ENCODE data around the gene RPGR. TPM values are rescaled to one million over a fixed set of nuclear protein-coding genes. Genes with fewer than 3 reads are reported as not detected.

RPGR gene
- total RNA-seq (2014; rRNA removed; shearing (Covaris generic)), result 10.5 and 15.3 TPM in 2 replicates
- polyA plus RNA-seq (2015; cell fraction: cytosol; rRNA removed), result 7.8 and 15.4 TPM in 2 replicates
- 23.4 and 38.0 TPM in 2 replicates for polyA plus RNA-seq (2015; cell fraction: nucleus; rRNA removed)

GRCh38 chrX:38327007-38327774, at the start of gene RPGR:
Gene RPGR (minus strand): TSS chrX:38327509. CDS start chrX:38327367, 142 bp downstream.
- in situ Hi-C loops (cut with HindIII; ENCODE audit: low pct_unique_long_range_greater_than_20kb, low sequenced_read_pairs), result no loop called here

GRCh38 chrX:38376747-38377146, 49.4 kb upstream of the RPGR start:
- DNase-seq (ENCODE audit: low read depth, low spot score), result no peak
- in situ Hi-C loops (cut with HindIII; ENCODE audit: low pct_unique_long_range_greater_than_20kb, low sequenced_read_pairs), result no loop called here

More at GRCh38 chrX:38327007-38327774, at the start of gene RPGR:
- DNase-seq (ENCODE audit: low read depth, low spot score), result peak; percentile 91

DNA sequence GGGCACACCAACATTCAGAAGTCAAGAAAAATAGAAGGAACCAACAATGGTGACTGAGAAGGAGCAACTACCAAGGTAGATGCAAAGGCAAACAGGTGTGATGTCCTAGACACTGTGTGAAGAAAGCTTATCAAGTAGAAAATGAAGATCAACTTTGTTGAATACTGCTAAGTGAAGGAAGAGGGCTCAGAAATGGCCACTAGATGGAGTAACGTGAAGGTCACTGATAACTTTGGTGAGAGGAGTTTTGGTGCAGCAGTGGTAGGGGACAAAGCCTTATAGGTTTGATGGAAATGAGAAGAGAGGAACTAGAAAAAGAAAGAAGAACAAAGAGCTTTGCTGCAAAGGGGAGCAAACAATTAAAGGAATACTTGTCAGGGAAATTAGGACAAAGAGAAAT, 48.6 kb upstream of the RPGR start:
- peak; percentile 40 for DNase-seq (ENCODE audit: low read depth, low spot score)
- in situ Hi-C loops (cut with HindIII; ENCODE audit: low pct_unique_long_range_greater_than_20kb, low sequenced_read_pairs), result no loop called here

GRCh38 chrX:38374431-38374830, 47.1 kb upstream of the RPGR start:
- DNase-seq (ENCODE audit: low read depth, low spot score), result no peak
- in situ Hi-C loops (cut with HindIII; ENCODE audit: low pct_unique_long_range_greater_than_20kb, low sequenced_read_pairs), result no loop called here

DNA sequence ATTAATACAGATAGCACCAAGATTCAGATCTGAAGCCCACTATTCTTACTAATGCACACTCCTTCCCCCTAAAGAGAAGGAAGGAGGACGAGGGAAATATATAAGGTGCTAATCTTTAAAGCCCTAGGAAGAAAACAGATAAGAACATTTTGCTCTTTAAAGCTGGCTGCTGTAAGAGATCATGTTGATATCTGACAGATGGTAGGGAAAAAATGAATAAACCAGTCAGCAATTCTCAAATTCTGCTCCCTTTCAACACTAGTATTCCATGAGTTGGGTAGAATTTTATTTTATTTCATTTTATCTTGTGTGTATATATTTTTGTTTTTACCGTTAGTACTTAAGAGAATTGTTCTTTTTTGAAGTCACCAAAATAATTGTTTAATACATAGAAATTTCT, 44.3 kb upstream of the RPGR start:
- in situ Hi-C loops (cut with HindIII; ENCODE audit: low pct_unique_long_range_greater_than_20kb, low sequenced_read_pairs), result no loop called here
- DNase-seq (ENCODE audit: low read depth, low spot score), result no peak

GRCh38 chrX:38368774-38369173, 41.5 kb upstream of the RPGR start:
- in situ Hi-C loops (cut with HindIII; ENCODE audit: low pct_unique_long_range_greater_than_20kb, low sequenced_read_pairs), result no loop called here
- no peak for DNase-seq (ENCODE audit: low read depth, low spot score)

- no peak for DNase-seq (ENCODE audit: low read depth, low spot score)
- in situ Hi-C loops (cut with HindIII; ENCODE audit: low pct_unique_long_range_greater_than_20kb, low sequenced_read_pairs), result no loop called here
Observed at GRCh38 chrX:38365954-38366353, 38.6 kb upstream of the RPGR start.

GRCh38 chrX:38363046-38363445, 35.7 kb upstream of the RPGR start:
- in situ Hi-C loops (cut with HindIII; ENCODE audit: low pct_unique_long_range_greater_than_20kb, low sequenced_read_pairs), result no loop called here
- no peak for DNase-seq (ENCODE audit: low read depth, low spot score)

DNA sequence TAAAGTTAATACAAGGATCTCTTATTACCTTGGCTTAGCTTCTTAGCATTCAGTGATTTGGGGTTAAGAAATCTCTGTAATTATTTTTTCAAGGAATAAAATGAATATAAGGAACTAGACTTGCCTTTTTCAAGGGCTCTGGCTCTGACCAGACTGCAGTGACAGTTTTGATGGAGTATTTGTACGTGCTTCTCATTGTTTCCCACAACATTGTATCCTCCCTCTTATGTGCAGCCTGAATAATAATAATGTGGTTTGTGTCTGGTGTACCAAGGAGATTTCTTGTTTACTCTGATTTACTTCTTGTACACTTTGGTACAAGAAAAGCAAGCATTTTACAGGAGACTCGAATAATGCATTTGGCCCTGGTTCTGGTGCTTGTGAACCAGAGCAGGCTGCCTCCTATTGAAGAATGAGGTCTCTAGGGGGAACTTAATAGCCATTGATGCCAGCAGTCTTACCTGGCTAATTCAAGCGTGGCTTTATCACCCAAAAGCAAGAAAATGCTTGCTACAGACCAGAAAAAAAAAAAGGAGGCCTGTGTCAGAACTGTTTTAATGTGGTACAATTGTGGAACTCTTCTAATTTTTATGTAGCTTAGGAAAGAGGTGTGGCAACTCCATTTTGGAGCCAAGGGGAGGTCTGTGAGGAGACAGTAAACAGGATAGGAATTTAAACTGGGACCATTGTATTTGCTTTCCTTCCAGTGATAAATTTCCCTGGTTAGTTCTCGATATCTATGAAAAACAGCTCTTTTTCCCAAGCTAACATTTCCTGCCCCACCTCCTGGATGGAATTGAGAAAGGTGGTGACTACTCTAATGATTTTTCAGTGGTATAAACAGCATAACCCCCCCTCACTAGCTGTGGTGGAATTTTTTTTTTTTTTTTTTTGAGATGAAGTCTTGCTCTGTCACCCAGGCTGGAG, 30.7 kb upstream of the RPGR start:
- DNase-seq (ENCODE audit: low read depth, low spot score), result no peak
- in situ Hi-C loops (cut with HindIII; ENCODE audit: low pct_unique_long_range_greater_than_20kb, low sequenced_read_pairs), result no loop called here

DNA sequence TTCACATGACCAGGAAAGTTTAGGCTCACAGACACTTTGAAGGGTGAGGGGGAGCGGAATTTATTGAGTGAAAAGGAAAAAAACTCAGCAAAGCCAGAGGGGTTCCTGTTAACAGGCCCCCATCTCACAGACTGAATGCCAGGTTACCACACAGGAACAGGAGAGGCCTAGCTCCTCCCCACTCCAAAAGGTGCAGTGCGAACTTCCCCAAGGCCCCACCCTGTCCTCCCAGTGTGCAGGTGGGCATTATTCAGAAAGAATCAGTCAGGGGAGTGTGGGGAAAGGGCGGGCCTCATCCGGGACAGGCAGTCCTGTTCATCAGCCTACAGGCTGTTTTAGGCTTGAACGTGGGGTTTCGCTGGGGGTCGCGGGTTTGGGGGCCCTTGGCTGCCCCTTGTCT, 29.1 kb upstream of the RPGR start:
- in situ Hi-C loops (cut with HindIII; ENCODE audit: low pct_unique_long_range_greater_than_20kb, low sequenced_read_pairs), result no loop called here
- no peak for DNase-seq (ENCODE audit: low read depth, low spot score)

GRCh38 chrX:38352362-38352761, 25.1 kb upstream of the RPGR start, which contains the start of gene OTC:
Gene OTC (plus strand): TSS chrX:38352604. CDS start chrX:38352697, 93 bp downstream.
- in situ Hi-C loops (cut with HindIII; ENCODE audit: low pct_unique_long_range_greater_than_20kb, low sequenced_read_pairs), result no loop called here
- DNase-seq (ENCODE audit: low read depth, low spot score), result no peak

- in situ Hi-C loops (cut with HindIII; ENCODE audit: low pct_unique_long_range_greater_than_20kb, low sequenced_read_pairs), result no loop called here
- no peak for DNase-seq (ENCODE audit: low read depth, low spot score)
Observed at GRCh38 chrX:38351346-38351745, 24.0 kb upstream of the RPGR start.

GRCh38 chrX:38347136-38347535, 19.8 kb upstream of the RPGR start:
- DNase-seq (ENCODE audit: low read depth, low spot score), result peak; percentile 15
- in situ Hi-C loops (cut with HindIII; ENCODE audit: low pct_unique_long_range_greater_than_20kb, low sequenced_read_pairs), result no loop called here

DNA sequence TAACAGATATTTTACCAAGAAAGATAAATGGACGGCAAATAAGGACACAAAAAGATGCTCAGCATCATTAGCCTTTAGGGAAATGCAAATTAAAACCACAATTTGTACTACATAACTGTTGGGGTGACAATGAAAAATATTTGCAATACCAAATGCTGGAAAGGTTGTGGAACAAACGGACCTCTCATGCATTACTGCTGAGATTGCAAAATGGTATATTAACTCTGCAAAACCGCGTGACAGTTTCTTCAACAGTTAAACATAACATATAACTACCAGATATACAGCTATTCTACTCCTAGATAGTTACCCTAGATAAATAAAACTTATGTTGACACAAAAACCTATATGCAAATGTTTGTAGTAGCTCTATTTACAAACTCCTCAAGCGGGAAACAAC, 18.8 kb upstream of the RPGR start:
- no peak for DNase-seq (ENCODE audit: low read depth, low spot score)
- in situ Hi-C loops (cut with HindIII; ENCODE audit: low pct_unique_long_range_greater_than_20kb, low sequenced_read_pairs), result no loop called here

- no peak for DNase-seq (ENCODE audit: low read depth, low spot score)
- in situ Hi-C loops (cut with HindIII; ENCODE audit: low pct_unique_long_range_greater_than_20kb, low sequenced_read_pairs), result no loop called here
Observed at GRCh38 chrX:38342853-38343778, 15.8 kb upstream of the RPGR start.

DNA sequence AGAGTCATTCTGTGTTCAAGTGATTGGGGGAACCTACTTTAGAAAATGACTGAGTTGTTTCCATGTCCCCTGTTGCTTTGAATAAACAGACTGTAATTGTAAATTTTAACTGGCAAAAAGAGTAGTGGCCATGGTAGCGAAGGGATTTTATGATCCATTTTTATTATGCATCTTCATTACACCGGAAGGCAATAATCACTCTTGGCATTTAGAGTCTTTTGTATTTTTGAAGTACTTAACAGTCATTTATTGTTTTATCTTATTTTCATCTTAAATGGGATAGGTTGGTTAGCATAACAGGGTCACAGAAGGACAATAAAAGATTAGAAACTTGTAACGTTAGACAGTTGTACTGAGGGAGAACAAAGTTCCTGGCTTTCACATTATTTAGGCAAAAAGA, 14.1 kb upstream of the RPGR start:
- in situ Hi-C loops (cut with HindIII; ENCODE audit: low pct_unique_long_range_greater_than_20kb, low sequenced_read_pairs), result no loop called here
- no peak for DNase-seq (ENCODE audit: low read depth, low spot score)

DNA sequence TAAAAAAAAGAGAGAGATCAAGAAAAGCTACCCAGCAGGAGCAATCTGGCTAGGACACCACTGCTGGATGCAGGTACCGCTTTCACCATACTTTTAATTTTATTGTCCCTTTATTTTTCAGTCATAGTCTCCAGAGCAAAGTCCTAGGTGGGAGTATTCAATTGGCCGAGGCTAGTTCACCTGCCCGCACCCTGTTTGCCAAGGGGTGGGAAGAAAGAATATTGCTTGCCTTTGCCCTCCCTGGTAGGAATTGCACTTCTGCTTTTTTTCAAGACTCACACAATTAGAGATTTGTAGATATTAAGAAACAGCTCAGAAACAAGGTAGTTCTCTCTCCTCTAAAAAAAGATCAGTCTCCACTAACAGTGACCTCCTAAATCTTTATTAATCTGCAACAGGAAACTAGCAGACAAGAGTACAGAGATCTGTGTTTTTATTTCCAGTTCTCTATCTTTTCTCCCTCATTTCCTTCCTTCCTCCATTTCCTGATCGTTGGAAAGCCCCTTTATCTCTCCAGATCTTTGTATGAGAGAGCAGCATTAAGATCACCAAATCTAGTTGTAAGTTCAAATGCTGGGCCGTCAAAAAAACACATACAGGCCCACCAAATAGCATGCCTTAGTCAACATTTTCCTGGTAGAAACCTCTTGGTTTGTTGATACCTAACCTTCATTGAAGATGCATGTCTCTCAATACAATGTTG, 9.4 kb upstream of the RPGR start:
- in situ Hi-C loops (cut with HindIII; ENCODE audit: low pct_unique_long_range_greater_than_20kb, low sequenced_read_pairs), result no loop called here
- no peak for DNase-seq (ENCODE audit: low read depth, low spot score)

Data from SK-MEL-5 (cell line).